HG02642 (cell line): ENCODE results near the gene BCL7B.
"Not testable (repeated sequence)": the region's sequence is repeated elsewhere in the genome, so short reads cannot be mapped to it uniquely, and the experiment has no call there.

Source experiments
- ATAC-seq: cut with Tn5 transposase; IDR thresholded peaks from one replicate; pipeline ENCODE4 v1.9.1; 2021; ENCODE audit warnings: mild to moderate bottlenecking; ENCODE audit not compliant: unreplicated experiment, poor library complexity

BCL7B gene

DNA sequence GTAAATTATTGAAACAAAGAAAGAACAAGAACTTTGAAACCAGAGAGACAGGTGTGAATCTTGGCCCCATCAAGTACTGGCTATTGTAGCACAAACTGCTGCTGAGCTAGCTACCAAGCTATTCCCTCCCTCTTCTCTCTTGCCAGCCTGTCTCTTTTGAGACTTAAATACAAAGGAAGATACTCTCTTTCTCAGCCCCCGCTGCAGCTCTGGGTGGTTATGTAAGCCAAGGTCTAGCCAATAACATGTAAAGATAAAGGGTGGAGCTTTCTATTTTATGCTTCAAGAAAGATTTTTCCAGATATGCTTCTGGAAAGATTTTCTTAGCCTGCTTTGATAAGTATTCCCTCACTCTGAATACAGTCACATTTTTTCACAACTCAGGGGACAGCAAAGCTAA is 52.6 kb downstream of the BCL7B start:
- ATAC-seq, result no peak

DNA sequence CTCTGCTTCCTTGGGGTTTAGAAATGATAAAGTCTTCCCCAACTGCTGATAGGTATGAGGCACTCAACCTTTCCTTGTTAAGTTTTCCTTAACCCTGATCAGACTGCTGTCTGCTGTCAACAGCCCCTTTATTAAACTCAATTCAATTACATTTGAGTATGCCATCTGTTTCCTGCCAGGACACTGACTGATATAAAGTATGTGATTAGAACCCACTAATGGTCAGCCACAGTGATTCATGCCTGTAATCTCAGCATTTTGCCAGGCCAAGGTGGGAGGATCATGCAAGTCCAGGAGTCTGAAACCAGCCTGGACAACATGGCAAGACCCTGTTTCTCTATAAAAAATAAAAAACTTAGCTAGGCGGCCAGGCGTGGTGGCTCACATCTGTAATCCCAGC is 53.5 kb downstream of the BCL7B start:
- ATAC-seq, result no peak

DNA sequence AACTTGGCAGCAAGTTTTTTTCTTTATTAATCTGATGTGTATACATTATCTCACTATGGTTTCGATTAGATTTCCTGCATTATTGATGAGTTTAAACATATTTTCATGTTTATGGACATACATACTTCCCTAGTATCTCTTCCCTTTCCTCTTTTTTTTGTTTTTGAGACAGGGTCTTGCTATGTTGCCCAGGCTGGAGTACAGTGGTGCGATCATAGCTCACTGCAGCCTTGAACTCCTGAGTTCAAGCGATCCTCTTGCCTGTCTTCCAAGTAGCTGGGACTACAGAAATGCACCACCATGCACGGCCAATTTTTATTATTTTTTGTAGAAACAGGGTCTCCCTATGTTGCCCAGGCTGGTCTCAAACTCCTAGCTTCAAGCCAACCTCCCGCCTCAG is 54.3 kb downstream of the BCL7B start:
- ATAC-seq, result no peak

DNA sequence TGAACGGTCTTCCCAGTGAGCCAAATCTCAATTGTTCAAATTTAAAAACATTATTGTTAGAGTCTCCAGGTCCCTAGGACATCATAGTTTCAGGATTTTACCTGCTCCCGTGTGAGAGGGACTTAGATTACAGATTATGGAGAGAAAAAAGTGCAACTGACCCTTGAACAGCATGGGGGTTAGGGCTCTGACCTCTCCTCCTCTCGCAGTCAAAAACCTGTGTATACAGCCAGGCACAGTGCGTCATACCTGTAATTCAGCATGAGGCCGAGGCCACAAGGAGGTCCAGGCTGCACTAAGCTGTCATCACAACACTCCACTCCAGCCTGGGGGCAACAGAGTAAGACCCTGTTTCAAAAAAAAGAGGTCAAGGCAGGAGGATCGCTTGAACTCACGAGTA is 60.9 kb downstream of the BCL7B start:
- no peak for ATAC-seq

DNA sequence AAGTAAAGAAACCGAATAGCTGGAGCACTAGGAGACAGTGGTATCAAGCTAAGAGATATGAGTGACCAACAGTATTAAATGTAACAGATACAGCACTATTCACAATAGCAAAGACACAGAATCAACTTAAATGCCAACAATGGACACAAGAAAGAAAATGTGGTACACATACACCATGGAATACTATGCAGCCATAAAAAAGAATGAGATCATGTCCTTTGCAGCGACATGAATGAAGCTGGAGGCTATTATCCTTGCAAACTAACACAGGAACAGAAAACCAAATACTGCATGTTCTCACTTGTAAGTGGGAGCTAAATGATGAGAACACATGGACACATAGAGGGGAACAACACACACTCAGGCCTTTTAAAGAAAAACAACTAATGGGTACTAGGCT is 62.0 kb downstream of the BCL7B start:
- not testable (repeated sequence) for ATAC-seq

DNA sequence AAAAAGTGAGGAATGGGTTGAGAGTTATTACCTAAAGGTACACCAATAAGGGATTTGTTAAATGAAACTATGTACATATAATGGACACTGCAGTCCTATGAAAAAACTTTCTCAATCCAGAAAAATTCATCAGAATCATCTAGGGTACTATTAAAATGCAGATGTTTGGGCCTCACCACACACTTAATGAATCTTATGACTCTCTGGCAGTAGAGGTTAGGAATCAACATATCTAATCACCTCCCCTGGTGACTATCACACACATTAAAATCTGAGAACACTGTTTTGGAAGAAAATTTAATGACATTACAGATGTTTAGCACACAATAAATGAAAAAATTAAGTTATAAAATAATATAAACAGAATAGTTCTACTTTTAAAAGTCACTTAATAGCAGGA is 67.5 kb downstream of the BCL7B start:
- no peak for ATAC-seq

DNA sequence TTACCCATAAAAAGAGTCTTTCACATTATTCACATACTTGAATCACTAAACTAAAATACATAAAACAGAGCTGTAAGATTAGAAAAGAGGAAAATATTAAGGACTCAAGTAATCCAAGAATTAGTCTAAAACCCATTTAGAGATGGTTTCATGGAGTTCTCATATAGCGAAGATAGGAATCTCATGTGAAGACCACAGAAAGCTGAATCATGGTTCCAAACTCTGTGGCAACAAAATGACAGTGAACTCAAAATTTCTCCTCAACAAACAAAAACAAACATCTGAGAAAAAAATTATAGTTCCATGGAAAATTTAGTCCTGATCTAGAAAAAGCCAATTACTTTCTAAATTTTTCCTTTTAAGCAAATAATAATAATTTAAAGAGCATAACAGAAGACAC is 70.0 kb downstream of the BCL7B start:
- no peak for ATAC-seq
